Measurements from ENCODE around the gene FGD5. TPM values are rescaled to one million over a fixed set of nuclear protein-coding genes. Genes with fewer than 3 reads are reported as not detected.

The FGD5 gene
- total RNA-seq, 1 donor from 2014 or later: 0.24 TPM

DNA sequence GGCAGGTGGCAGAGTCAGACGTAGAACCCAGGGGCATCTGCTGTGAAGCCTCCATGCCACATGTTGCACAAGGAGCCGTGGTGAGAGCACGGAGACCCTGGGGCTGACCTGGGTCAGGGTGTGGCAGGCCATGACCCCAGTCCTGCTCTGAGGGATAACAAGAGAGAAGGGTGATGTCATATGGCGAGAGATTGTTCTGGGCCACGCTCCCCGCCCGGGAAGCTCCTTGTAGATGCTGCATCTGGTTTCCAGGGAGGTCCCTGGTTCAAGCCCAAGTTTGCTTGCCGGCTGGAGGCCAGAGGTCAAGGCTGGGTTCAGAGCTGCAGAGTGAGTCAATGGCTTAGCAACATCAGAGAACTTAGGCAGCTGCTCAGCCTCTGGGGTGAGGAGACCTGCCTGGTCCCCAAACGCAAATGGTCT lies 17.3 kb downstream of the FGD5 start:
- H3K4me1 ChIP-seq: peaks cover 35% of the 10 kb centered on the region
- H2AFZ ChIP-seq (replicated peaks): no peak overlapping the region
- no peaks in the 10 kb centered on the region for H3K36me3 ChIP-seq
- H3K4me1 Mint-ChIP-seq: peaks cover 45% of the 10 kb centered on the region
- peaks cover 18% of the 10 kb centered on the region for H3F3A ChIP-seq (ENCODE audit: low read depth)
- no peak overlapping the region for H3K27ac Mint-ChIP-seq
- no peak overlapping the region for H3K4me3 Mint-ChIP-seq
- H3K27ac ChIP-seq: no peak overlapping the region
- H3K9me3 Mint-ChIP-seq: no peaks in the 10 kb centered on the region
- H3K79me2 ChIP-seq (ENCODE audit: low read depth): no peaks in the 10 kb centered on the region
- no peaks in the 10 kb centered on the region for H3K36me3 Mint-ChIP-seq
- H4K20me1 ChIP-seq (ENCODE audit: low read depth): no peaks in the 10 kb centered on the region
- TF ChIP-seq CTCF (IDR thresholded peaks at IDR 0.05) (no peak), EZH2phosphoT487 (IDR thresholded peaks at IDR 0.05) (no peak), EZH2 (IDR thresholded peaks at IDR 0.05) (no peak)
- peaks cover 39% of the 10 kb centered on the region for H3K27me3 ChIP-seq
- H3K4me3 ChIP-seq: no peak overlapping the region
- no peaks in the 10 kb centered on the region for H3K9me3 ChIP-seq (ENCODE audit: low read depth)
- H3K27me3 Mint-ChIP-seq (ENCODE audit: insufficient read depth, low read depth): peaks cover 9% of the 10 kb centered on the region
- DNase-seq (ENCODE audit: low spot score): no peak
- no peak overlapping the region for H3K4me2 ChIP-seq
- H3K9ac ChIP-seq: no peak overlapping the region

GRCh38 chr3:14837186-14837877 lies 18.6 kb downstream of the FGD5 start:
- Mint-ChIP-seq H3K27me3 (ENCODE audit: insufficient read depth, low read depth) (peaks cover 9% of the 10 kb centered on the region), H3K9me3 (no peaks in the 10 kb centered on the region), H3K4me1 (peaks cover 51% of the 10 kb centered on the region), H3K36me3 (no peaks in the 10 kb centered on the region), H3K27ac (no peak overlapping the region), H3K4me3 (peak overlapping the region; percentile 27)
- no peaks in the 10 kb centered on the region for H4K20me1 ChIP-seq (ENCODE audit: low read depth)
- H3K36me3 ChIP-seq: no peaks in the 10 kb centered on the region
- peak overlapping the region; percentile 38 for H3K4me2 ChIP-seq
- peak; percentile 52 for DNase-seq (ENCODE audit: low spot score)
- H3K9ac ChIP-seq: no peak overlapping the region
- peak; percentile 64 for TF ChIP-seq EZH2phosphoT487 (IDR thresholded peaks at IDR 0.05)
- no peak for TF ChIP-seq CTCF (IDR thresholded peaks at IDR 0.05)
- no peak for TF ChIP-seq EZH2 (IDR thresholded peaks at IDR 0.05)
- H3K79me2 ChIP-seq (ENCODE audit: low read depth): no peaks in the 10 kb centered on the region
- no peak overlapping the region for H2AFZ ChIP-seq (replicated peaks)
- H3K4me3 ChIP-seq: no peak overlapping the region
- H3F3A ChIP-seq (ENCODE audit: low read depth): peaks cover 18% of the 10 kb centered on the region
- H3K9me3 ChIP-seq (ENCODE audit: low read depth): no peaks in the 10 kb centered on the region
- peaks cover 39% of the 10 kb centered on the region for H3K27me3 ChIP-seq
- H3K4me1 ChIP-seq: peaks cover 35% of the 10 kb centered on the region
- H3K27ac ChIP-seq: no peak overlapping the region

- H3K9me3 ChIP-seq (ENCODE audit: low read depth): no peaks in the 10 kb centered on the region
- H3K27me3 ChIP-seq: peaks cover 39% of the 10 kb centered on the region
- peak overlapping the region; percentile 27 for H3K4me3 Mint-ChIP-seq
- DNase-seq (ENCODE audit: low spot score): no peak
- peaks cover 9% of the 10 kb centered on the region for H3K27me3 Mint-ChIP-seq (ENCODE audit: insufficient read depth, low read depth)
- H3K27ac ChIP-seq: no peak overlapping the region
- no peak overlapping the region for H3K4me3 ChIP-seq
- H3K4me1 ChIP-seq: peaks cover 35% of the 10 kb centered on the region
- no peaks in the 10 kb centered on the region for H3K9me3 Mint-ChIP-seq
- no peak overlapping the region for H3K9ac ChIP-seq
- H3F3A ChIP-seq (ENCODE audit: low read depth): peaks cover 18% of the 10 kb centered on the region
- H3K4me1 Mint-ChIP-seq: peaks cover 51% of the 10 kb centered on the region
- H3K4me2 ChIP-seq: peak overlapping the region; percentile 38
- no peaks in the 10 kb centered on the region for H3K36me3 ChIP-seq
- H3K79me2 ChIP-seq (ENCODE audit: low read depth): no peaks in the 10 kb centered on the region
- no peak for TF ChIP-seq EZH2 (IDR thresholded peaks at IDR 0.05)
- TF ChIP-seq EZH2phosphoT487 (IDR thresholded peaks at IDR 0.05): no peak
- TF ChIP-seq CTCF (IDR thresholded peaks at IDR 0.05): no peak
- H2AFZ ChIP-seq (replicated peaks): no peak overlapping the region
- no peaks in the 10 kb centered on the region for H4K20me1 ChIP-seq (ENCODE audit: low read depth)
- H3K27ac Mint-ChIP-seq: no peak overlapping the region
- H3K36me3 Mint-ChIP-seq: no peaks in the 10 kb centered on the region
These were observed 19.1 kb downstream of the FGD5 start for GRCh38 chr3:14837878-14838258.

Measured in neural progenitor cell (in vitro differentiated cells).